Activated naive CD4-positive, alpha-beta T cell treated with anti-CD3 and anti-CD28 coated beads for 36 hours (primary cell): Measurements from ENCODE around the gene NSMF. TPM values are rescaled to one million over a fixed set of nuclear protein-coding genes. Genes with fewer than 3 reads are reported as not detected.

Source experiments
- CTCF ChIA-PET: fragments of 350-600 bp; sonication (Branson Sonifier 250); formaldehyde crosslinking; loops from one replicate; lab custom pipeline; 2021; ENCODE audit warnings: antibody characterized with exemption; lab: Charles Lee
- DNase-seq: peaks from one replicate; pipeline ENCODE4 v3.0.0-alpha.2; 2020
- H3K27ac Mint-ChIP-seq: one replicate; pipeline ENCODE4 v1.8.0; 2021; ENCODE audit warnings: mild to moderate bottlenecking, mixed read lengths
- H3K27me3 Mint-ChIP-seq: one replicate; pipeline ENCODE4 v1.8.0; 2021; ENCODE audit warnings: low read depth, mixed read lengths
- H3K36me3 Mint-ChIP-seq: one replicate; pipeline ENCODE4 v1.8.0; 2021; ENCODE audit warnings: low read depth, mixed read lengths
- H3K4me1 Mint-ChIP-seq: one replicate; pipeline ENCODE4 v1.8.0; 2021; ENCODE audit warnings: low read depth, mixed read lengths
- H3K4me3 Mint-ChIP-seq: one replicate; pipeline ENCODE4 v1.8.0; 2021; ENCODE audit warnings: mild to moderate bottlenecking, moderate library complexity, mixed read lengths
- H3K9me3 Mint-ChIP-seq: one replicate; pipeline ENCODE4 v1.8.0; 2021; ENCODE audit warnings: mixed read lengths
- intact Hi-C: fragments of 100-400 bp; cut with micrococcal nuclease; formaldehyde crosslinking; loops from one replicate; pipeline ENCODE4 v1.15.1; 2023
- total RNA-seq, 2 experiments: library from RNA; stranded (reverse); gene quantifications; one replicate each; pipeline ENCODE4 v1.2.3, GENCODE V29; 2021

NSMF gene
- total RNA-seq, 2 experiments from 2014 or later: 33.2 to 35.7 TPM

DNA sequence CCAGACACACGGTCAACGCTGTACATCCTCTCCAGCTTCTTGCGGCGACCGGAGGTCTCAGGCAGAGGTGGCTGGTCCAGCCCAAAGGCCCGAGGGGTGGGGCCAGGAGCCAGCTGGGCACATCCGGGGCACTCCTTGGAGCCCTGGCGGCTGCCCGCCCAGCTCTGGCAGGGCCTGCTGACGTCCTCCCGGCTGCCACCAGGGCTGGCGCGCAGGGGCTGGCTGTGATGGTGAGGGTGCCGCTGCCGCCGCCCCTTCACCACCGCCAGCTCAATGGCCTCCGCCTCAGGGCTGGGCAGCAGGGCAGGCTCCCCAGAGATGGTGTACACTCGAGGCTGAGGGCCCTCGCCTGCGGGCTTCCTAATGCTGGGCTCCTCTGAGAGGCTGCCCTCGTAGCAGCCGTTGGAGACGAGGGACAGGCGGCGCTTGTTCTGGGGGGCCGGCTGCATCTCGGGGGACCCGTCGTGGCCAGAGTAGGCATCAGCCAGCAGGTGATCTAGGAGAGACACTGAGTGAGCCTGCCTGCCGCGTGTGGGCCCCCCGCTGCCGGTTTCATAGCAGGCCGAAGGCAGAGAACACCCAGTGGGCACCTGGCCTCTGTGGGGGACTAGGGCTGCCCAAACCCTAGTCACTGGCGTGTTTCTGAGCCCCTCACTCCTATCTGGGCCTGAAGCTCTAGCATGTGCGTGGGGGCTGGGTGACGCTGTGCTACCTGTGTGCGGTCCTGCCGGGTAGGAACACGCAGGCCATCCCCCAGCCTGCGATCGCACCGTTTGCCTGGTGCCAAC, 1.5 kb downstream of the NSMF start:
- Mint-ChIP-seq H3K4me3 (peak overlapping the region; percentile 34), H3K36me3 (peaks cover 10% of the 10 kb centered on the region), H3K27ac (no peak overlapping the region), H3K9me3 (no peaks in the 10 kb centered on the region), H3K4me1 (peaks cover 46% of the 10 kb centered on the region), H3K27me3 (no peaks in the 10 kb centered on the region)
- CTCF ChIA-PET: interaction anchor here (0.6 to 1.1 kb wide), 2 partner anchors 14 to 348 kb away, joined by 3 to 4 read pairs; no protein-coding TSS in a partner anchor
- DNase-seq: no peak
- intact Hi-C loops: no loop called here

DNA sequence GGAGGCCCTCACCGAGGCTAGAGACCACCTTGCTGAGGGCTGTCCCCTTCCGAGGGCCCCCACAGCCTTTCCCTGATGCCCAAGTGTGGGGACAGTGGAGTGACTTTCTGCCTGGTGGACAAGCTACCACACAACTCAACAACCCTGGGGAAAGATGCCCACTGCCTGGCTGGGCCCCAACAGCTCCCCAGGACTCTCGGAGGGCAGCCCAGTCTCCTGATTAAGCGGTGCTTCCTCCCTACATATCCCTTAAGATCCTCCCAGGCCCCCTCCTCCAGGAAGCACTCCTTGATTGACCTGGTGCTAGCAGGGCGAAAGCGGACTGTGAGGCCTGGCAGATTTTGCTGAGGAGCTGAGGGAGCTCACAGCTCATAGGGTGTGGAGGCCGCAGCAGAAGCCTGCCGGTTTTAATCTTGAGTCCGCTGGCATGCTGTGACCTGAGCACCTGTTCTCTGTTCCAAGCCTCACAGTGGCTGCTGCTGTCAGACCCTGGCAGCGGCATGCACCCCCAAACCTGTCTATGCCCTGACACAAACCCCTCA, 2.2 kb downstream of the NSMF start:
- Mint-ChIP-seq H3K27me3 (no peaks in the 10 kb centered on the region), H3K4me1 (peaks cover 50% of the 10 kb centered on the region), H3K4me3 (peak overlapping the region; percentile 16)

GRCh38 chr9:137456061-137456863, 2.9 kb downstream of the NSMF start:
- intact Hi-C loops: no loop called here
- Mint-ChIP-seq H3K4me1 (peaks cover 54% of the 10 kb centered on the region), H3K4me3 (peak overlapping the region; percentile 22), H3K9me3 (no peaks in the 10 kb centered on the region), H3K36me3 (peaks cover 13% of the 10 kb centered on the region), H3K27me3 (no peaks in the 10 kb centered on the region), H3K27ac (no peak overlapping the region)
- CTCF ChIA-PET: no interaction called here
- no peak for DNase-seq

More for the DNA sequence above, 2.2 kb downstream of the NSMF start:
- CTCF ChIA-PET: interaction anchor here (0.6 to 1.1 kb wide), 2 partner anchors 13 to 349 kb away, joined by 3 to 4 read pairs; no protein-coding TSS in a partner anchor
- Mint-ChIP-seq H3K9me3 (no peaks in the 10 kb centered on the region), H3K27ac (no peak overlapping the region), H3K36me3 (peaks cover 13% of the 10 kb centered on the region)
- DNase-seq: no peak
- intact Hi-C loops: no loop called here

- Mint-ChIP-seq H3K9me3 (no peaks in the 10 kb centered on the region), H3K27ac (no peak overlapping the region), H3K4me3 (no peak overlapping the region), H3K27me3 (no peaks in the 10 kb centered on the region), H3K4me1 (peaks cover 49% of the 10 kb centered on the region), H3K36me3 (peaks cover 13% of the 10 kb centered on the region)
- intact Hi-C loops: no loop called here
- CTCF ChIA-PET: no interaction called here
- no peak for DNase-seq
Observed at GRCh38 chr9:137455359-137455991, 3.7 kb downstream of the NSMF start.

DNA sequence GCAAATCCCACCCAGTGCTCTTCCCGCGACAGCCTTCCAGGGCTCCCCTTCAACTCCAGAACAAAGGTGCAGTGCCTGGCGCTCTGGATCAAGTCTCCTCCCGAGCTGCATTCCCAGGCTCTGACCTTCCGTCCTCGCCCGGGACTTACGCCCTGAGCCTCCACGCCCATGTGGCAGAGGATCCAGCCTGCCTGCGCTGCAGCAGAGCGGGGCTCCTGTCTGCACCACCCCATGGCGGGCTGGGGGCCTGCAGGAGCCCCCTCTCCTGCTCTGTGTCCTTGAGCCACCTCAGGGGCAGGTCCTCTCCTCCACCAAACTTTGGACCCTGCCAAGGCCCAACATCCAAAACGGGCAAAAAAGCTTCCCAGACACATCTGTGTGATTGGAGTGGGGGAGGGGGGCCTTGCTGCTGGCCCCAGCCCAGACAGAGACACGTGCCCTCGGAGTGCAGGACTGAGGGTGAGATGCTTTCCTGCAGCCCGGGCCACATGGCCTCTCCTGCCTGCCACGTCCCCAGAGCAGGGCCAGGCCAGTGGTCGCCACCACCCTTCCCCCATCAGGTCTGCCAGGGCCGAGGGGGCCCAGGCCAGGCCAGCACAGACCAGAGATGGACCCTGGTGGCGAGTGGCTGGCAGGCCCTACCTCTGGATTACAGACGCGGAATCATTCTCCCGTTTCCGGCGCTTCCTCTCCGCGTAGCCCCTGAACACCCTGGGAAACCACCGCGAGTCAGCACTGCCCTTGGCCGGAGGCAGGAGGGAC, 4.4 kb downstream of the NSMF start:
- Mint-ChIP-seq H3K27me3 (no peaks in the 10 kb centered on the region), H3K4me1 (peaks cover 45% of the 10 kb centered on the region), H3K36me3 (peaks cover 13% of the 10 kb centered on the region), H3K9me3 (no peaks in the 10 kb centered on the region), H3K4me3 (peak overlapping the region; percentile 34), H3K27ac (no peak overlapping the region)
- intact Hi-C loops: loop anchor here (1.0 to 5.0 kb wide), 2 partner anchors 151 to 302 kb away; partner anchors contain the start of gene ARRDC1
- DNase-seq: no peak
- CTCF ChIA-PET: no interaction called here

DNA sequence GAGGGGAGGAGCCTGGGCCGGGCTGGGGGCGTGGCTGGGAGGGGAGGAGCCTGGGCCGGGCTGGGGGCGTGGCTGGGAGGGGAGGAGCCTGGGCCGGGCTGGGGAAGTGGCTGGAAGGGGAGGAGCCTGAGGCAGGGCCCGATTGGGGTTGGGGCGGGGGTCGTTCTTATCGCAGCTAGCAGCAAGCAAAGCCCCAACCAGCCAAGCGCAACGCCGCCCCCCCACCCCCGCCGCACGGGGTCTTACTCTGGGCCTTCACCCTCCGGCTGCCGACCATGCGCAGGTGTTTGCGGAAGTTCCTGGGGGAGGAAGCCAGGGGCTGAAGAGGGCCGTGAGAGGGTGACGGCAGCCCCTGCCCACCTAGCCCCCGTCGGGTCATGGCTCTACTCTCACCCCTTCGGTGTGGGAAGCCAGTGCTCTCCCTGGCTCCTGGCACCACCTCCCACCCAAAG, 5.0 kb downstream of the NSMF start:
- CTCF ChIA-PET: no interaction called here
- Mint-ChIP-seq H3K27ac (no peak overlapping the region), H3K9me3 (no peaks in the 10 kb centered on the region), H3K4me1 (peaks cover 44% of the 10 kb centered on the region), H3K36me3 (peaks cover 16% of the 10 kb centered on the region), H3K4me3 (peak overlapping the region; percentile 34), H3K27me3 (no peaks in the 10 kb centered on the region)
- intact Hi-C loops: loop anchor here (1.0 to 5.0 kb wide), 2 partner anchors 151 to 302 kb away; partner anchors contain the start of gene ARRDC1
- peak; percentile 57 for DNase-seq

GRCh38 chr9:137453643-137454081, 5.5 kb downstream of the NSMF start:
- CTCF ChIA-PET: no interaction called here

GRCh38 chr9:137452761-137453642, 6.1 kb downstream of the NSMF start:
- no peak overlapping the region for H3K4me3 Mint-ChIP-seq
- H3K36me3 Mint-ChIP-seq: peaks cover 16% of the 10 kb centered on the region
- intact Hi-C loops: loop anchor here (5.0 kb wide), 1 partner anchor 301 kb away; no protein-coding TSS in a partner anchor
- H3K4me1 Mint-ChIP-seq: peaks cover 44% of the 10 kb centered on the region
- DNase-seq: no peak
- H3K9me3 Mint-ChIP-seq: no peaks in the 10 kb centered on the region
- CTCF ChIA-PET: no interaction called here
- no peak overlapping the region for H3K27ac Mint-ChIP-seq
- H3K27me3 Mint-ChIP-seq: no peaks in the 10 kb centered on the region

More at GRCh38 chr9:137453643-137454081, 5.5 kb downstream of the NSMF start:
- peaks cover 44% of the 10 kb centered on the region for H3K4me1 Mint-ChIP-seq
- H3K27ac Mint-ChIP-seq: no peak overlapping the region
- H3K36me3 Mint-ChIP-seq: peaks cover 16% of the 10 kb centered on the region
- no peaks in the 10 kb centered on the region for H3K27me3 Mint-ChIP-seq
- H3K9me3 Mint-ChIP-seq: no peaks in the 10 kb centered on the region
- H3K4me3 Mint-ChIP-seq: peak overlapping the region; percentile 18
- DNase-seq: peak; percentile 76
- intact Hi-C loops: loop anchor here (1.0 to 5.0 kb wide), 2 partner anchors 152 to 301 kb away; partner anchors contain the start of gene ARRDC1

DNA sequence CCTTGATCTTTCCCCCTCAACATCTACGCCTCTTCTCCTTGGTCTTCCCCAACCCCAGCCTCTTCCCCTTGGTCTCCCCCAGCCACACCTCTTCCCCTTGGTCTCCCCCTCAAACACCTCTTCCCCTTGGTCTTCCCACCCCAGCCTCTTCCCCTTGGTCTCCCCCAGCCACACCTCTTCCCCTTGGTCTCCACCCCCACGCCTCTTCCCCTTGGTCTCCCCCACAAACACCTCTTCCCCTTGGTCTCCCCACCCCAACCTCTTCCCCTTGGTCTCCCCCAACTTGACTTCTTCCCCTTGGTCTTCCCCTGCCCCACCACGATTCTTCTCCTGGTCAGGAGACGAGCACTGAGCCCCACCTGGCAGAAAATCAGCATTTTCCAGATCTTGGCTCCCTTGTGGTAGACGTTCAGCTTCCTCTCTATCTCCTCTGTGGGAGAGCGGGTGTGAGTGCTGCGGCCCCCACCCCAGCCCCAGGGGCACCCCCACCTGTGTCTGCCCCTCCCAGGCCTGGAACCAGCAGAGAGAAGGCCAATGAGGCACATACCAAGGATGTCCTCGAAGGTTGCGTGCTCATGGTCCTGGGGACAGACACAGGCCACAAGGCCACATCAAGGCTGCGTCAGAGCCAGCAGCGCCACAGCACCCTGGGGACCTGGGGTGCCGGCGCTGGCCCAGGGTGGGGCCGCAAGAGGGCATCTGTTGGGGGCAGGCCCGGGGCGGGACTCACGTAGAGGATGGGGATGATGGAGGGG, 7.0 kb downstream of the NSMF start:
- Mint-ChIP-seq H3K27ac (no peak overlapping the region), H3K36me3 (peaks cover 16% of the 10 kb centered on the region), H3K4me1 (peaks cover 44% of the 10 kb centered on the region), H3K4me3 (no peak overlapping the region), H3K27me3 (no peaks in the 10 kb centered on the region), H3K9me3 (no peaks in the 10 kb centered on the region)
- CTCF ChIA-PET: no interaction called here
- DNase-seq: no peak
- intact Hi-C loops: loop anchor here (5.0 kb wide), 1 partner anchor 300 kb away; no protein-coding TSS in a partner anchor
